22Rv1 (cell line): ENCODE measurements around the gene KRT3.

ENCODE experiments used
- H3K27ac ChIP-seq: fragments of 450-650 bp; 2 replicates; pipeline ENCODE4 v1.5.1; 2017
- ZFX ChIP-seq: fragments of 450-650 bp; IDR thresholded peaks from 2 replicates; pipeline ENCODE4 v1.6.1; 2017; ENCODE audit warnings: antibody characterized with exemption, borderline replicate concordance
- TF ChIP-seq, protein P1 (sequence below): fragments of 450-650 bp; IDR thresholded peaks from 2 replicates; pipeline ENCODE4 v1.5.1; 2017; ENCODE audit warnings: mild to moderate bottlenecking

The KRT3 gene

DNA sequence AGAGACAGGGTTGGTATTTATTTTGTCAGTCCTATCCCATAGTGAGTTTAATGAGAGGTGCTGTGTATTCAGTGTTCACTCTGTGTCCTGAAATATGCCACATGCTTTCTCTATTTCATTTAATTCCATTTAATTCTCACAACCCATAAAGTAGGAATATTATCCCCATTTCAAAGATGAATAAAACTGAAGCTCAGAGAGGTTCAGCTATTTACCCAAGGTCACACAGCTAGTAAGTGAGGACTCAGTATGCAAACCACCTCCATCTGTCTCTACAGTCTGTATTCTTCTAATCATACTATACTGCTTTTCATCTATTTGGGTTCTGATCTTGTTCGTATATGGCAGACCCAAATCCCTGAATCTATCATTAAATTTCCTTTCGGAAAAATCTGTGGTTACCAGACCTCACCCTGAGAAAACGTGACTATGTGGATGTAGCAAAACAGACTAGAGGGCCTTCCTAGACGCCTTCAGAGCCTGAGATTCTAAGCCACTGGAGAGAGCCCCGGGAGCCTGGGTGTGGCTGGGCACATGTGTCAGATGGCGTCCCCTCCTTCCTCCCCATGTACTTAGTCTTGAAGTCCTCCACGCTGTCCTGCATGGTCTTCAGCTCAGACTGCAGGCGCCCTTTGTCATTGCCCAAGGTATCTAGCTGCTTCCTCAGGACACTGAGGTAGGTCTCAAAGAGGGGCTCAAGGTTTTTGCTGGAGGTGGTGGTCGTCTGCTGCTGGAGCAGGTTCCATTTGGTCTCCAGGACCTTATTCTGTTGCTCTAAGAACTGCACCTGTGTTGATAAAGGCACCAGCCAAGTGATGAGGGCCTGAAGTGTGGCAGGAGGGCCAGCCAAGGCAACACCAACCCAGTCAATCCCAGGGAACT is 15.5 kb upstream of the KRT3 start:
- no peak overlapping the region for H3K27ac ChIP-seq
- TF ChIP-seq ZFX = no peak
- TF ChIP-seq, protein P1, sequence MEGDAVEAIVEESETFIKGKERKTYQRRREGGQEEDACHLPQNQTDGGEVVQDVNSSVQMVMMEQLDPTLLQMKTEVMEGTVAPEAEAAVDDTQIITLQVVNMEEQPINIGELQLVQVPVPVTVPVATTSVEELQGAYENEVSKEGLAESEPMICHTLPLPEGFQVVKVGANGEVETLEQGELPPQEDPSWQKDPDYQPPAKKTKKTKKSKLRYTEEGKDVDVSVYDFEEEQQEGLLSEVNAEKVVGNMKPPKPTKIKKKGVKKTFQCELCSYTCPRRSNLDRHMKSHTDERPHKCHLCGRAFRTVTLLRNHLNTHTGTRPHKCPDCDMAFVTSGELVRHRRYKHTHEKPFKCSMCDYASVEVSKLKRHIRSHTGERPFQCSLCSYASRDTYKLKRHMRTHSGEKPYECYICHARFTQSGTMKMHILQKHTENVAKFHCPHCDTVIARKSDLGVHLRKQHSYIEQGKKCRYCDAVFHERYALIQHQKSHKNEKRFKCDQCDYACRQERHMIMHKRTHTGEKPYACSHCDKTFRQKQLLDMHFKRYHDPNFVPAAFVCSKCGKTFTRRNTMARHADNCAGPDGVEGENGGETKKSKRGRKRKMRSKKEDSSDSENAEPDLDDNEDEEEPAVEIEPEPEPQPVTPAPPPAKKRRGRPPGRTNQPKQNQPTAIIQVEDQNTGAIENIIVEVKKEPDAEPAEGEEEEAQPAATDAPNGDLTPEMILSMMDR = no peak

DNA sequence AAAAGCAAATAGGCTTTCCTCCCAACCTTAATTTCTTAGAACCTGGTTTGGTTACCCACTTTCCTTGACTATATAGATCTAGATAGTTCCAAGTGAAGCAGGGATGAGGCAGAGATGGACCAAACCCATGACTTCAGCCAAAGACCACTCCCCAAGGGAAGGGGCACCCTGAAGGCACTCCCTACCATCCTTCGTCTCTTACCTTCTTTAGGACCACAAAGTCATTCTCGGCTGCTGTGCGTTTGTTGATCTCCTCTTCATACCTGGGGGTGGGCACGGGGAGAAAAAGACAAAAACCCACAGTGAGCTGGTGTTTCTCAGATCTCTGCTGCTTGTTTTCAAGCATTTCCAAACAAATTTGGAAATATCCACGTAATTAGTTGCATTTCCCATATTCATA is 14.6 kb upstream of the KRT3 start:
- TF ChIP-seq, protein P1 = no peak
- TF ChIP-seq ZFX = no peak
- H3K27ac ChIP-seq = no peak overlapping the region

- H3K27ac ChIP-seq = no peak overlapping the region
- TF ChIP-seq ZFX = no peak
- TF ChIP-seq, protein P1 = no peak
These were observed 13.2 kb upstream of the KRT3 start for GRCh38 chr12:52809166-52809565.

DNA sequence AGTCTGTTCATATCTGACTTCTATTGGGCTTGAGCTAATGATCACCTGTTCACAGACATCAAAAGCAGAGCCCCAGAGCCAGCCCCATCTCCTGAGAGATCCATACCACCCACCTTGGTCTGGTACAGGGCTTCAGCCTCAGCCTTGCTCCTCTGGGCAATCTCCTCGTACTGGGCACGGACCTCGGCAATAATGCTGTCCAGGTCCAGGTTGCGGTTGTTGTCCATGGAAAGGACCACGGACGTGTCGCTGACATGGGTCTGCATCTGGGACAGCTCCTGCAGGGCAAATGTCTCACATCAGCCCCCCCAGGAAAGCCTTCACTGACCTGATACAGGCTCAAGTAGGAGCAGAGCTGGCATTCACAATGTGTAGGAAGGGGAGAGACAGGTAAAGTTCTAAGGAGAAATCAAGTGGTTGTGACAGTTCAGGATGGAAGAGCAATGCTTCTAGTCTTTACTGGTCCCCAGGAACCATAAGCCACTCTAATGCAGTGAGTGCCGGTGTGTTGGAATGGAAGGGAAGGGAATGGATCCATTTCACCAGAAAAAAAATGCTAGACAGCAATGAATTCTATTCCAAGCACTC is 12.8 kb upstream of the KRT3 start:
- H3K27ac ChIP-seq = no peak overlapping the region
- no peak for TF ChIP-seq ZFX

GRCh38 chr12:52807544-52808470 is 11.9 kb upstream of the KRT3 start:
- H3K27ac ChIP-seq = no peak overlapping the region
- TF ChIP-seq, protein P1 = no peak
- TF ChIP-seq ZFX = no peak

DNA sequence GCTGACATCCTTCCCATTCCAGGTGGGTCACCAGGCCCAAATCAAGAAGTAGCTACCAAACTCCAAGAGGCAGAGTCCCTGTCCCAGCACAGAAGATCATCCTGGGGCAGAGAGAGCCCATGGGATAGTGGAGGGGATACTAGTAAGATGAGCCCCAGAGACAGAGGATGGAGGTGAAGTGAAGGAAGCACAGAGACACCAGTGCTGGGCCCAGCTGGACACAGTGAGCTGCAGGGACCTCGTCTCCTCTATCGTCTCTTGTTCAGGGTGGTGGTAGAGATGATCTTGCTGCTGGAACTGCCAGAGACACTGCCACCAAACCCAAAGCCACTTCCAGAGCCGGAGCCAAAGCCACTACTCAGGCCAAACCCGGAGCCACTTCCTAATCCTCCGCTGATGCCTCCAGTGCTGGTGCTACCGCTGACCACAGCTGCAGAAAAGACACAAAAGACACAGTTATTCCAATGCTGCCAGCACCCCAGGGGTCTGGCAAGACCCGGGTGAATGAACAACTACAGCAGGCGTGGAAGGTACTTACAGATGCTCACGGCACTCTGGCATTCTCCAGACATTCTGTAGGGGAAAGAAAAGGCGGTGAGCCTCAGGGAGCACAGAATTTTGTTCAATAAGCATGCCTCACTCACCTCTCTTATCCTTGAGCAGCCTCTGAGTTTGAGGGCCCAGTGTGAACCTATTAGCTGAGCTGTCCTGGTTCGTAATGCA is 11.1 kb upstream of the KRT3 start:
- TF ChIP-seq, protein P1 = no peak
- no peak for TF ChIP-seq ZFX
- no peak overlapping the region for H3K27ac ChIP-seq
